Mammary epithelial cell (primary cell): ENCODE data around the gene TTC28.

Experiments used
- EZH2 ChIP-seq: IDR thresholded peaks from 2 replicates; pipeline ENCODE4 v1.6.1; 2012; ENCODE audit warnings: low read length, inconsistent platforms, borderline replicate concordance
- TF ChIP-seq, protein P1 (sequence below), 2 donors: IDR thresholded peaks in 1 of 2; conservative IDR thresholded peaks in 1 of 2; 2 replicates each; pipeline ENCODE4 v1.5.1; 2011 to 2012; ENCODE audit warnings: inconsistent platforms in 2 of 2, low read length in 2 of 2, mild to moderate bottlenecking in 2 of 2, control low read depth in 1 of 2, low read depth in 1 of 2; ENCODE audit not compliant: insufficient read depth in 1 of 2; ENCODE audit errors: extremely low read depth in 1 of 2

GRCh38 chr22:28728621-28729313 lies 49.1 kb upstream of the TTC28 start:
- TF ChIP-seq, protein P1, sequence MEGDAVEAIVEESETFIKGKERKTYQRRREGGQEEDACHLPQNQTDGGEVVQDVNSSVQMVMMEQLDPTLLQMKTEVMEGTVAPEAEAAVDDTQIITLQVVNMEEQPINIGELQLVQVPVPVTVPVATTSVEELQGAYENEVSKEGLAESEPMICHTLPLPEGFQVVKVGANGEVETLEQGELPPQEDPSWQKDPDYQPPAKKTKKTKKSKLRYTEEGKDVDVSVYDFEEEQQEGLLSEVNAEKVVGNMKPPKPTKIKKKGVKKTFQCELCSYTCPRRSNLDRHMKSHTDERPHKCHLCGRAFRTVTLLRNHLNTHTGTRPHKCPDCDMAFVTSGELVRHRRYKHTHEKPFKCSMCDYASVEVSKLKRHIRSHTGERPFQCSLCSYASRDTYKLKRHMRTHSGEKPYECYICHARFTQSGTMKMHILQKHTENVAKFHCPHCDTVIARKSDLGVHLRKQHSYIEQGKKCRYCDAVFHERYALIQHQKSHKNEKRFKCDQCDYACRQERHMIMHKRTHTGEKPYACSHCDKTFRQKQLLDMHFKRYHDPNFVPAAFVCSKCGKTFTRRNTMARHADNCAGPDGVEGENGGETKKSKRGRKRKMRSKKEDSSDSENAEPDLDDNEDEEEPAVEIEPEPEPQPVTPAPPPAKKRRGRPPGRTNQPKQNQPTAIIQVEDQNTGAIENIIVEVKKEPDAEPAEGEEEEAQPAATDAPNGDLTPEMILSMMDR (conservative IDR thresholded peaks at IDR 0.05 in 1 of 2, IDR thresholded peaks at IDR 0.05 in 1 of 2; ENCODE audit: extremely low read depth in 1 of 2, insufficient read depth in 1 of 2, low read depth in 1 of 2, low read length in 2 of 2) = no peak
- no peak for TF ChIP-seq EZH2
